GM18507 (cell line): ENCODE results near the gene RHOJ.

Experiments used
- DNase-seq: peaks from one replicate; pipeline ENCODE4 v3.0.0; 2011; ENCODE audit warnings: low read depth; ENCODE audit not compliant: insufficient read length; ENCODE audit errors: extremely low spot score
- FAIRE-seq: peaks from 2 replicates; lab custom pipeline; 2011; peaks lifted over from hg19 to GRCh38; lab: Jason Lieb, UNC

The RHOJ gene

GRCh38 chr14:63203618-63204406 is 431 bp upstream of the RHOJ start:
- no peak for FAIRE-seq
- no peak for DNase-seq

DNA sequence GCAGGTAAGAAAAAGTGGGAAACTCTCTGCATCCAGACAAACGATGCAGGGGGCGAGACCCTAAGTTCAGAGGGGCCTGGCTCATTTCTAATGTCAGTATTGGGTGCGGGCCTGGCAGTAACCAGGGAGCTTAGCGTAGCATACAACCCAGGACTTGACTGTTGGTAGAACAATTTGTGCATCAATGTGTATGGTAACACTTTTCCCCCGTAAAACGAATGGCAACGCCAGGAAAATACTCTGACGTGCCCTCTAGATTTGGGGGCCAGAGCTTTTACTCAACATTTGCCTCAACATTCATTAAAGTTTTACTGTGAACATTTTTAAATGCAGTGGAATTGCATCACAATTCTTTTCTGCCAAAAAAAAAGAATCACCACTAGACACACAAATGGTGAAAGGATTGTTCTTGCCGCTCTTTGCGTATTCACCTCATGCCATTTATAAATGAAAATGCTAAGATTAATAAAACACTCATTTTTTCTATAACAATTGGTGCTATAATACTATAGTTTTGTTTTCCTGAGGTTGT is 867 bp downstream of the RHOJ start:
- no peak for FAIRE-seq
- no peak for DNase-seq

GRCh38 chr14:63205866-63206265 is 1.6 kb downstream of the RHOJ start:
- DNase-seq (no peak), FAIRE-seq (no peak)

- DNase-seq (no peak), FAIRE-seq (no peak)
Measured at GRCh38 chr14:63209160-63209559, 4.9 kb downstream of the RHOJ start.

DNA sequence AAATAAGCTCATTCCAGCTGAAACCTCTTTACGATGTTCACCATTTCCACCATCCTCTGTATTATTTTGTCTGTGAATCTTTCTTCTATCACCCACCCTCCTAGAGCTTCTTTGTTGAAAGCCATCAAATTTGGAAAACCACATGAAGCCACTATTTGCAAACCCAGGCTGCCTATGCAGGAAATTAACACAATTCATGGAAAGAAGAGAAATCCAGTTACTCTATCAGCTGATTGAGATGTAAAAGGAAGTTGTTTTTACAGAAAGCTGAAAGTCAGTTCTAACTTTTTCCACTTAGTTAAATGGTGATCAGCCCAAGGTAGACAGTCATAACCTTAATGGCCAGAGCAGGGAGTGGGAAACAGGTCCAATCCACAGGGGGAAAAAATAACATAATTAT is 6.6 kb downstream of the RHOJ start:
- DNase-seq (no peak), FAIRE-seq (no peak)

DNA sequence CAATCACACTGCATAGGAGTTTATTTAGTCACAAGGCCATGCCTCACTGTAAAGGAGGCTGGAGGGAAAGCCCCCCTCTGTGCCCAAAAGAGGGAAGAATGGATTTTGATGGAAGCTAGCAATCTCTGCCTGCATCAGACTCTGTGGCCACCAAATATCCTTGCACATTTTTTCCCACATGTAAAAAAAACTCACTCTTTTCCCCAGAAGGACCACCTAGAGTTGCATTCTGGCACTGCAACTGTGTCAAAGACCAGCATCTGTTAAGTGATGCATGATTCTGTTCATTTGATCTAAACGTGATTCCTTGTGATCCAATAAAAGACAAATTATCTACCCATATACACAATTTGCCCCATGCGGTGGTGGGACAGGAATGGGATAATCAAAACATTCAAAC is 8.0 kb downstream of the RHOJ start:
- FAIRE-seq (no peak), DNase-seq (no peak)

- no peak for FAIRE-seq
- no peak for DNase-seq
Measured at GRCh38 chr14:63212776-63213500, 8.7 kb downstream of the RHOJ start.

- DNase-seq (no peak), FAIRE-seq (no peak)
Measured at GRCh38 chr14:63214417-63215196, 10.4 kb downstream of the RHOJ start.

GRCh38 chr14:63220526-63220925 is 16.3 kb downstream of the RHOJ start:
- no peak for FAIRE-seq

DNA sequence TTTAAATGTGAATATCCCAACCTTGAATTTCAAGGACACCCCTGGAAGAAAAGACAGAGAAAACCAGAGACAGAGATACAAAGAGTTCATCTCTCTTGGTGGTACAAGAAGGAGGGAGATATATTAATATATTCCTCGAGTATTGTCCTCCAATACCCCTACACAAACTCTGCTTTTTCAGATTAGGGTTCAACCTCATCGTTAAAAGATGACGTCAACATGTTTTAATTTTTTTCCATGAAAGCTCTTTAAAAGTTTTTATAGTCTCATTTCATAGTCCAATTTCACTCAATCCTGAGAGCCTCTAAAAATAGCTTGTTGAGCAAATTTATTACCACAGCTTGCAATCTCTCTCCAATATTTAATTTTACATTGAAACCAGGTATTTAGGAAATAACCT is 19.4 kb downstream of the RHOJ start:
- DNase-seq (no peak), FAIRE-seq (no peak)

More at GRCh38 chr14:63220526-63220925, 16.3 kb downstream of the RHOJ start:
- DNase-seq, result no peak

DNA sequence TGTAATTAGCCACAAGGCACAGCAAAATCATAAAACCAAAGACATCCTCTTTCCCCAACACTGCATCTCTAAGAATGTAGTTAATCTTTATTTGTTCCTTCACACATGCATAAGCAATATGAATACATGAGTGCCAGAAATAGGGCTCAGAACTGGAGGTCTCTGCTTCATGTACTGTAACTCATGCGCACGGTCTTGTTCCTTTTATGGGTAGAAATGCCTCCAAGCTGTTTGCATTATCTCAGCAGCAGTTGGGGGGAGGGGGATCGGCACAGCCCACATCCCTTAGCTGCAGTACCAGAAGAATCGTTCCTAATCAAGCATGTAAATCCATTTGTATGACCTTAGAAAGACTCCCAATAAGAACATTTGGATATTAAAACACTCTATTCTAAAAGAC is 20.0 kb downstream of the RHOJ start:
- FAIRE-seq, result no peak
- DNase-seq, result no peak

GRCh38 chr14:63228217-63228616 is 24.0 kb downstream of the RHOJ start:
- no peak for FAIRE-seq

GRCh38 chr14:63229330-63230059 is 25.3 kb downstream of the RHOJ start:
- no peak for FAIRE-seq
- no peak for DNase-seq

More at GRCh38 chr14:63228217-63228616, 24.0 kb downstream of the RHOJ start:
- DNase-seq, result no peak

- FAIRE-seq, result no peak
- no peak for DNase-seq
Measured at GRCh38 chr14:63231766-63232165, 27.5 kb downstream of the RHOJ start.

- no peak for DNase-seq
- no peak for FAIRE-seq
Measured at GRCh38 chr14:63237791-63238190, 33.5 kb downstream of the RHOJ start.

DNA sequence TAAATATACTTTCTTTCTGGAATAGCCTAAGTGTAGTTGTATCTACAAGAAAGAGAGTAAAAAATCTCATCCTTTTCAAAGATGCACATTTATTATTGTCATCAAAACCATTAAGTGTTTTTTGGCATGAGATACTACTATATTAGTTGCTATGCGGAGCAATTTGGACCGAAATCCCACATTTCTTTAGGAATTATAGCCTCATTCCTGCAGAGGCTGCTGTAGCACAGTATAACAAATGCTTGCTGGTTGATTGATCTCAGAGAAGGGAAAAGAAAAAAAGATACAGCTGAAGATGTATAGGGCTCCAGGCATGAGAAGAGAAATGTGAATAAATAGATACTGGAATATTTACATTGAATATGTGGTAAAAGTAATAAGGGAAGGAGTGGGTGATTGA is 36.0 kb downstream of the RHOJ start:
- no peak for FAIRE-seq

DNA sequence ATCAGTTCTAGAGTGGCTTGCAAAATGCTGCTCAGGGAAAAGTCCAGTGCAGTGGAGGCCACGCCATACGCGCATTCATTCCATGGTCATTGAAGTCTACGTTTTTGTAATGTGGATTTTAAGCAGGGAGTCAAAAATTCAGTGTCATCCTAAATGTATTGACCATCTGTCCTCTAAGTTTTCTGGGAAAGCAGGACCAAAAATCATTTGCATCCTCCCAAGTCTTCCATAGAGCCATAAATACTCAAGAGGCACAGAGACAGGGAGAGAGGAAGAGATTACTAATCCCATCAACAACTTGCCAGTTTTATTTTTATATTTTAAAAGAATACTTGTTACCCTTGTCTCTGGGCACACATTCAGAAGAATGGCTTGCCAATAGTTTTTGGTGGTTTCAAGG is 36.9 kb downstream of the RHOJ start:
- FAIRE-seq (no peak), DNase-seq (no peak)

More for the DNA sequence above, 36.0 kb downstream of the RHOJ start:
- DNase-seq, result no peak

DNA sequence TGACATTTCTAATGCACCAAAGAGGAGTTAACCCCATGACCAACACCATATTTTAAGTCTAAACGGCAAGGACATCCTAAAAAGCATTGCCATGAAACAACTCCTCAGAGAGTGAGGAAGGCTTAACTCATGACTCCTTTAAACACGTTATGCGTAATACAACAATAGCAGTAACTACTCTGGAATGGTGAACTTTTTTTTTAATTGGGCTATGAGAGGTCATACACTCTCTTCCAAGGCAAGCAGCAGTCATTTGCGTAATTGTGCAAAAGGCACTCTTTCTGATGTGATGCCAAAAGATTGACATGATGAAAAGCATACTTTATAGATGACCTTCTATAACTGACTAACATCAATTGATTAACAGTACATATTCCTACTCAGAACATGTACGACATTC is 39.4 kb downstream of the RHOJ start:
- FAIRE-seq (no peak), DNase-seq (no peak)

GRCh38 chr14:63245893-63246292 is 41.6 kb downstream of the RHOJ start:
- FAIRE-seq (no peak), DNase-seq (no peak)
